MM.1S (cell line): Measurements from ENCODE around the gene PRRT3.

Source experiments
- DNase-seq: peaks from one replicate; pipeline ENCODE4 v3.0.0-alpha.2; 2015
- H2AFZ ChIP-seq: fragments of 300-600 bp; sonication (generic); 2 replicates; pipeline ENCODE4 v1.6.0; 2016; ENCODE audit warnings: antibody characterized with exemption, low read length
- H3F3A ChIP-seq: fragments of 300-600 bp; sonication (generic); 2 replicates; pipeline ENCODE4 v1.6.1; 2016; ENCODE audit warnings: mild to moderate bottlenecking, antibody characterized with exemption, low read length, moderate library complexity, mixed read lengths; ENCODE audit not compliant: insufficient read depth
- H3K27ac ChIP-seq: fragments of 300-600 bp; sonication (generic); 2 replicates; pipeline ENCODE4 v1.5.1; 2016; ENCODE audit warnings: mild to moderate bottlenecking, low read length
- H3K27me3 ChIP-seq: fragments of 300-600 bp; sonication (generic); replicated peaks from 2 replicates; pipeline ENCODE4 v1.6.0; 2016; ENCODE audit warnings: low read length; ENCODE audit not compliant: insufficient read depth
- H3K36me3 ChIP-seq: fragments of 300-600 bp; sonication (generic); replicated peaks from 2 replicates; pipeline ENCODE4 v1.6.1; 2016; ENCODE audit warnings: mild to moderate bottlenecking, low read length, mixed read lengths; ENCODE audit not compliant: insufficient read depth
- H3K4me1 ChIP-seq: fragments of 300-600 bp; sonication (generic); 2 replicates; pipeline ENCODE4 v1.6.1; 2016; ENCODE audit warnings: low read length, mixed read lengths
- H3K4me2 ChIP-seq: fragments of 300-600 bp; sonication (generic); 2 replicates; pipeline ENCODE4 v1.6.0; 2016; ENCODE audit warnings: low read depth, low read length
- H3K4me3 ChIP-seq: fragments of 300-600 bp; sonication (generic); 2 replicates; pipeline ENCODE4 v1.5.1; 2016; ENCODE audit warnings: low read length, mixed read lengths
- H3K79me2 ChIP-seq: fragments of 300-600 bp; sonication (generic); 2 replicates; pipeline ENCODE4 v1.6.1; 2016; ENCODE audit warnings: mixed run types, low read length, mixed read lengths
- H3K9ac ChIP-seq: fragments of 300-600 bp; sonication (generic); 2 replicates; pipeline ENCODE4 v1.6.1; 2016; ENCODE audit warnings: low read length, mixed read lengths
- H3K9me2 ChIP-seq: fragments of 300-600 bp; sonication (generic); replicated peaks from 2 replicates; pipeline ENCODE4 v1.6.1; 2016; ENCODE audit warnings: mild to moderate bottlenecking, low read length, mixed read lengths; ENCODE audit not compliant: insufficient read depth
- H3K9me3 ChIP-seq: fragments of 300-600 bp; sonication (generic); replicated peaks from 2 replicates; pipeline ENCODE4 v1.6.1; 2016; ENCODE audit warnings: mild to moderate bottlenecking, low read length, mixed read lengths; ENCODE audit not compliant: insufficient read depth
- H4K20me1 ChIP-seq: fragments of 300-600 bp; sonication (generic); 2 replicates; pipeline ENCODE4 v1.6.1; 2016; ENCODE audit warnings: mild to moderate bottlenecking, low read length, moderate library complexity, mixed read lengths; ENCODE audit not compliant: insufficient read depth
- EZH2 ChIP-seq: fragments of 300-600 bp; sonication (generic); optimal IDR thresholded peaks from 2 replicates; pipeline ENCODE3; 2017; ENCODE audit warnings: low read depth, mild to moderate bottlenecking, antibody characterized with exemption, low read length, mixed read lengths
- EZH2phosphoT487 ChIP-seq: fragments of 300-600 bp; sonication (generic); IDR thresholded peaks from 2 replicates; pipeline ENCODE4 v1.6.1; 2018; ENCODE audit warnings: antibody characterized with exemption, low read length
- TF ChIP-seq, protein P1 (sequence below): fragments of 300-600 bp; sonication (generic); IDR thresholded peaks from 2 replicates; pipeline ENCODE4 v1.5.1; 2016; ENCODE audit warnings: antibody characterized with exemption, low read length, mixed read lengths

The PRRT3 gene

GRCh38 chr3:9932535-9932842, 19.7 kb downstream of the PRRT3 start:
- Histone ChIP-seq H3K27ac (peak overlapping the region; percentile 80; the same call in 1 of the 2 replicates), H3K9me2 (no peaks in the 10 kb centered on the region), H3K36me3 (no peaks in the 10 kb centered on the region), H3K9me3 (no peaks in the 10 kb centered on the region), H4K20me1 (no peaks in the 10 kb centered on the region), H3F3A (peaks cover 5% of the 10 kb centered on the region; the same call in 1 of the 2 replicates), H3K4me2 (peak overlapping the region; percentile 80), H3K9ac (peak overlapping the region; percentile 81; the same call in 1 of the 2 replicates), H3K27me3 (no peaks in the 10 kb centered on the region), H3K4me1 (peaks cover 5% of the 10 kb centered on the region; the same call in 1 of the 2 replicates), H3K79me2 (peaks cover 7% of the 10 kb centered on the region; the same call in 1 of the 2 replicates), H2AFZ (peak overlapping the region; percentile 80), H3K4me3 (peak overlapping the region; percentile 81)
- TF ChIP-seq, protein P1, sequence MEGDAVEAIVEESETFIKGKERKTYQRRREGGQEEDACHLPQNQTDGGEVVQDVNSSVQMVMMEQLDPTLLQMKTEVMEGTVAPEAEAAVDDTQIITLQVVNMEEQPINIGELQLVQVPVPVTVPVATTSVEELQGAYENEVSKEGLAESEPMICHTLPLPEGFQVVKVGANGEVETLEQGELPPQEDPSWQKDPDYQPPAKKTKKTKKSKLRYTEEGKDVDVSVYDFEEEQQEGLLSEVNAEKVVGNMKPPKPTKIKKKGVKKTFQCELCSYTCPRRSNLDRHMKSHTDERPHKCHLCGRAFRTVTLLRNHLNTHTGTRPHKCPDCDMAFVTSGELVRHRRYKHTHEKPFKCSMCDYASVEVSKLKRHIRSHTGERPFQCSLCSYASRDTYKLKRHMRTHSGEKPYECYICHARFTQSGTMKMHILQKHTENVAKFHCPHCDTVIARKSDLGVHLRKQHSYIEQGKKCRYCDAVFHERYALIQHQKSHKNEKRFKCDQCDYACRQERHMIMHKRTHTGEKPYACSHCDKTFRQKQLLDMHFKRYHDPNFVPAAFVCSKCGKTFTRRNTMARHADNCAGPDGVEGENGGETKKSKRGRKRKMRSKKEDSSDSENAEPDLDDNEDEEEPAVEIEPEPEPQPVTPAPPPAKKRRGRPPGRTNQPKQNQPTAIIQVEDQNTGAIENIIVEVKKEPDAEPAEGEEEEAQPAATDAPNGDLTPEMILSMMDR, result no peak
- TF ChIP-seq EZH2 (no peak), EZH2phosphoT487 (no peak)
- no peak for DNase-seq

- H3K27ac ChIP-seq, result no peak overlapping the region
- no peaks in the 10 kb centered on the region for H4K20me1 ChIP-seq
- no peaks in the 10 kb centered on the region for H3K36me3 ChIP-seq
- no peaks in the 10 kb centered on the region for H3K27me3 ChIP-seq
- TF ChIP-seq EZH2 (no peak), EZH2phosphoT487 (no peak)
- TF ChIP-seq, protein P1, result peak; percentile 17
- no peak overlapping the region for H3K4me2 ChIP-seq
- peaks cover 5% of the 10 kb centered on the region; the same call in 1 of the 2 replicates for H3K4me1 ChIP-seq
- peaks cover 7% of the 10 kb centered on the region; the same call in 1 of the 2 replicates for H3K79me2 ChIP-seq
- DNase-seq, result no peak
- H3K9me2 ChIP-seq, result no peaks in the 10 kb centered on the region
- H3K9ac ChIP-seq, result no peak overlapping the region
- H3F3A ChIP-seq, result peaks cover 5% of the 10 kb centered on the region; the same call in 1 of the 2 replicates
- no peak overlapping the region for H2AFZ ChIP-seq
- H3K9me3 ChIP-seq, result no peaks in the 10 kb centered on the region
- H3K4me3 ChIP-seq, result no peak overlapping the region
These were observed 21.3 kb downstream of the PRRT3 start for GRCh38 chr3:9930804-9931418.

DNA sequence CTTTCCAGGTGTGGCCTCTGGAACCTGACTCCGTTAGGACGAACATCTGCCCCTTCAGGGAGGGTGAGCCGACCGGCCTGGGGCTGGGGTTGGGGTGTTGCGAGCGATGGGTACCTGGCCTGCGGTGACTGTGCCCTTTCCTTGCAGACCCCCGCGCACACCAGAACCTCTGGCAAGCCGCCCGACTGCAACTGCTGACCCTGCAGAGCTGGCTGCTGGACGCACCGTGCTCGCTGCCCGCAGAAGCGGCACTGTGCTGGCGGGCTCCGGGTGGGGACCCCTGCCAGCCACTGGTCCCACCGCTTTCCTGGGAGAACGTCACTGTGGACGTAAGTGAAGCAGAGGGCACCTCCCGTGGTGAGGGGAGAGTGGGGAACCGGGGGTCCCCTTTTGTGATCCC, 24.1 kb downstream of the PRRT3 start:
- DNase-seq, result no peak
- no peak overlapping the region for H3K4me3 ChIP-seq

More for the DNA sequence above, 24.1 kb downstream of the PRRT3 start:
- Histone ChIP-seq H3K9me2 (no peaks in the 10 kb centered on the region), H2AFZ (no peak overlapping the region), H3K9ac (no peak overlapping the region), H3K4me2 (no peak overlapping the region), H4K20me1 (no peaks in the 10 kb centered on the region), H3K9me3 (no peaks in the 10 kb centered on the region), H3K27me3 (no peaks in the 10 kb centered on the region; the same call in 1 of the 2 replicates), H3K36me3 (no peaks in the 10 kb centered on the region), H3K27ac (no peak overlapping the region), H3F3A (peaks cover 3% of the 10 kb centered on the region; the same call in 1 of the 2 replicates), H3K79me2 (no peaks in the 10 kb centered on the region), H3K4me1 (no peaks in the 10 kb centered on the region)
- TF ChIP-seq, protein P1, result no peak
- TF ChIP-seq EZH2 (no peak), EZH2phosphoT487 (no peak)
